Breast epithelium (tissue), 4 donors: ENCODE measurements around the gene MDFIC. TPM values are rescaled to one million over a fixed set of nuclear protein-coding genes. Genes with fewer than 3 reads are reported as not detected.

Source experiments
- DNase-seq, 2 donors: peaks; one replicate each; pipeline ENCODE4 v3.0.0-alpha.2; 2019; ENCODE audit warnings: low spot score in 2 of 2
- H3K27ac ChIP-seq, 2 donors: fragments of 200-600 bp; sonication (generic) in 1 of 2; one replicate each; pipeline ENCODE4 v1.5.1; 2016 to 2019; ENCODE audit warnings: mild to moderate bottlenecking in 1 of 2
- H3K27me3 ChIP-seq, 2 donors: fragments of 200-600 bp; sonication (generic) in 1 of 2; one replicate each; pipeline versions ENCODE4 v1.5.1 to v1.6.0; 2017 to 2019; ENCODE audit warnings: control low read depth in 1 of 2, mild to moderate bottlenecking in 1 of 2
- H3K36me3 ChIP-seq: fragments of 200-600 bp; one replicate; pipeline ENCODE4 v1.5.1; 2019
- H3K4me1 ChIP-seq, 2 donors: fragments of 200-600 bp; sonication (generic); one replicate each; pipeline ENCODE4 v1.5.1; 2016 to 2019; ENCODE audit warnings: control low read depth in 1 of 2
- H3K4me3 ChIP-seq, 3 donors: fragments of 200-600 bp; sonication (generic); 1 replicate in 2 of 3; 2 replicates in 1 of 3; pipeline ENCODE4 v1.5.1; 2016 to 2019; ENCODE audit warnings: mild to moderate bottlenecking in 3 of 3, moderate library complexity in 2 of 3
- H3K9me3 ChIP-seq, 2 donors: fragments of 200-600 bp; sonication (generic) in 1 of 2; one replicate each; pipeline ENCODE4 v1.5.1; 2016 to 2019; ENCODE audit warnings: control low read depth in 1 of 2
- CTCF ChIP-seq, 3 donors: fragments of 450-650 bp; IDR thresholded peaks; one replicate each; pipeline ENCODE4 v1.5.1; 2016 to 2017; ENCODE audit warnings: antibody characterized with exemption in 3 of 3, mild to moderate bottlenecking in 3 of 3, moderate library complexity in 3 of 3
- POLR2A ChIP-seq: fragments of 450-650 bp; IDR thresholded peaks from one replicate; pipeline ENCODE4 v1.6.1; 2016; ENCODE audit warnings: antibody characterized with exemption, mild to moderate bottlenecking, moderate library complexity
- POLR2AphosphoS5 ChIP-seq, 3 donors: sonication (generic); formaldehyde crosslinking; IDR thresholded peaks; one replicate each; pipeline ENCODE4 v1.6.1; 2017; ENCODE audit warnings: antibody characterized with exemption in 3 of 3
- intact Hi-C: fragments of 100-400 bp; cut with DNase I; formaldehyde crosslinking; loops from one replicate; pipeline ENCODE4 v1.15.1; 2023; ENCODE audit warnings: low total_unique reads
- total RNA-seq, 3 donors: library from RNA; depleted of rRNA; stranded (reverse); fragments of >200 nt; gene quantifications; one replicate each; pipeline ENCODE4 v1.1.0, GENCODE V29; 2016

MDFIC gene
- total RNA-seq, 3 donors from 2014 or later: 29.9 to 146 (median 55.4) TPM

GRCh38 chr7:114930829-114931655 lies 9.1 kb downstream of the MDFIC start:
- Histone ChIP-seq H3K4me3 (no peak overlapping the region), H3K4me1 (no peaks in the 10 kb centered on the region), H3K27me3 (no peaks in the 10 kb centered on the region), H3K36me3 (no peaks in the 10 kb centered on the region), H3K27ac (peak overlapping the region; percentile 33 to 38), H3K9me3 (no peaks in the 10 kb centered on the region)
- DNase-seq: no peak
- TF ChIP-seq CTCF (IDR thresholded peaks at IDR 0.05): no peak
- no peak for TF ChIP-seq POLR2A
- no peak for TF ChIP-seq POLR2AphosphoS5 (IDR thresholded peaks at IDR 0.05)
- intact Hi-C loops: no loop called here

GRCh38 chr7:114931656-114932011 lies 9.7 kb downstream of the MDFIC start:
- Histone ChIP-seq H3K4me1 (no peaks in the 10 kb centered on the region), H3K27me3 (no peaks in the 10 kb centered on the region), H3K4me3 (no peak overlapping the region), H3K36me3 (no peaks in the 10 kb centered on the region), H3K9me3 (no peaks in the 10 kb centered on the region), H3K27ac (peak overlapping the region in 1 of 2 donors; percentile 38)
- TF ChIP-seq POLR2A: no peak
- TF ChIP-seq CTCF (IDR thresholded peaks at IDR 0.05): no peak
- TF ChIP-seq POLR2AphosphoS5 (IDR thresholded peaks at IDR 0.05): no peak
- no peak for DNase-seq
- intact Hi-C loops: no loop called here

DNA sequence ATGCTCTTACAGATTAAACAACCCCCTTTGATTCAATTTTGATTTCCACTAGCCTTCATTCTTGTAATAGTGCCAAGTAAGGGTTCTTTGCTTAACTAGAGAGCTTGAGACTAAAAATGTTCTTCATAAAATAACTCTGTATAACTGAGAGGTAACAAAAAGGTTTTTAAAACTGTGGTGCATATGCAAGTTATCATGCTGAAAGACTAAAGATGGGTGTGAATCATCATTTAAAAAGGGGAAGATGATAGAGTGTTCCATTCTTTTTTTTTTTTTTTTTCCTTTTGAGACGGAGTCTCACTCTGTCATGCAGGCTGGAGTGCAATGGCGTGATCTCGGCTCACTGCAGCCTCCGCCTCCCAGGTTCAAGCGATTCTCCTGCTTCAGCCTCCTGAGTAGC lies 11.1 kb downstream of the MDFIC start:
- DNase-seq: no peak
- H3K4me1 ChIP-seq: no peaks in the 10 kb centered on the region
- intact Hi-C loops: no loop called here
- H3K27me3 ChIP-seq: no peaks in the 10 kb centered on the region
- no peaks in the 10 kb centered on the region for H3K9me3 ChIP-seq
- TF ChIP-seq POLR2AphosphoS5 (IDR thresholded peaks at IDR 0.05): no peak
- no peak for TF ChIP-seq POLR2A
- no peak for TF ChIP-seq CTCF (IDR thresholded peaks at IDR 0.05)
- H3K4me3 ChIP-seq: no peak overlapping the region
- peak overlapping the region in 1 of 2 donors; percentile 33 for H3K27ac ChIP-seq
- H3K36me3 ChIP-seq: no peaks in the 10 kb centered on the region

GRCh38 chr7:114933658-114934057 lies 11.8 kb downstream of the MDFIC start:
- no peaks in the 10 kb centered on the region for H3K4me1 ChIP-seq
- intact Hi-C loops: no loop called here
- no peak for DNase-seq
- no peak overlapping the region for H3K27ac ChIP-seq
- H3K4me3 ChIP-seq: no peak overlapping the region
- no peaks in the 10 kb centered on the region for H3K27me3 ChIP-seq
- no peaks in the 10 kb centered on the region for H3K36me3 ChIP-seq
- no peaks in the 10 kb centered on the region for H3K9me3 ChIP-seq
- no peak for TF ChIP-seq POLR2AphosphoS5 (IDR thresholded peaks at IDR 0.05)
- no peak for TF ChIP-seq POLR2A

DNA sequence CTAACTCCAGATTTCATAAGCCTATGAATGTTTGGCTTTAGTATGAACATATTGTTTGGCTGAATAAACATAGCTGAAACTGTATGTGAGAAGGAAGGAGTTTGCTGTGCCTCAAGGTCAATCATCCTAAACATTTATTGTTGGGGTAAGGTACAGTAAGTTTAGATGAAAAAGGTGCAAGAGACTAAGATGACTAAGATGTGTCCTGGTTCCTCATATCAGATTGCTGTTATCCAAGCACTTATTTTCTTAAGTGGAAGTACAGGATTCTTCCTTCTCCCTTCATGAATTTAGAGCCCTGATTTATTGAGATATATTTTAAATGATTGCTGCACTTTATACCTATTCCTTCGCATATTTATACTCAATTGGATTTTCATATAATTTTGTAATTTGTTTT lies 12.2 kb downstream of the MDFIC start:
- H3K4me3 ChIP-seq: no peak overlapping the region
- H3K36me3 ChIP-seq: no peaks in the 10 kb centered on the region
- DNase-seq: no peak
- H3K9me3 ChIP-seq: no peaks in the 10 kb centered on the region
- H3K27ac ChIP-seq: no peak overlapping the region
- intact Hi-C loops: no loop called here
- TF ChIP-seq CTCF (IDR thresholded peaks at IDR 0.05) (no peak), POLR2A (no peak), POLR2AphosphoS5 (IDR thresholded peaks at IDR 0.05) (no peak)
- no peaks in the 10 kb centered on the region for H3K27me3 ChIP-seq
- no peaks in the 10 kb centered on the region for H3K4me1 ChIP-seq
